COR-L47 (cell line): Measurements from ENCODE around the gene AGPAT1.
A peak's percentile ranks its signal among the peaks of the same experiment; 100 is the strongest.

Experiments used
- DNase-seq: peaks from one replicate; lab custom pipeline; 2025; lab: John Stamatoyannopoulos, UW

The AGPAT1 gene

DNA sequence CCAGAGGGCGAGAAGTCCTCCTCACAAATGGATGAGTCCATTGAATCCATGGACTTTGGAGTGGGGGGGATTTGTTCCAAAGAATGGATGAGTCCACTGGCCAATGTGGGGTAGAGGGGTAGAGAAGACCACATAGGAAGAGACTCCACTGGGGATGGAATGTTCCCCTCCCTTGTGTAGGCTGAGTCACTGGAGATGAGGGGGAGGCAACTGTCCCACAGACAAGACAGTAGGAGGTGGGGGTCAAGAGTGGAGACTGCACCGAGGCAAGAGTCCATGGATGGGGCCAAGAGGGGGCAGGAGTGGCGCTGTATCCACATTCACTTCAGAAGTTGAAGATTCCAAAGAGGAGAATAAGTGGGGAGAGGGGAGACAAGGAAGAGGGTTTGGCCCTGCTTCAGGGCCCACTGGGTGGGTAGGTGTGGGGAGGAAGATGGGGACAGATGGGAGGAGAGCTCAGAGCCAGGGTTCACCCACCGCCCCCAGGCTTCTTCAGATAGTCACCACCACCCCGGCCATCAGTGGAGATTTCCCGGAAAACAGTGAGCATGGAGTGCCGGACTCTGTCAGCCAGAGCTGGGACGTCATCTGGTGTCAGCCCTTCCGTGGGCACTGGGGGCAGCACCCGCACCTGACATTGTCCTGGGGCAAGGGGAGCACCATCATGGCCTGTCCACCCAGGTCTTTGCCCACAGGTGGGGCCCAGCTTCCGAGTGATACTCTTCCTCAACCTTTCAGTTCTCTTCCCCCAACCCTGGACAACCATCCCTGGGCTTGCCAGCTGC, 6.9 kb downstream of the AGPAT1 start:
- DNase-seq: no peak

- DNase-seq: no peak
These were observed 7.5 kb downstream of the AGPAT1 start for GRCh38 chr6:32168350-32168749.

DNA sequence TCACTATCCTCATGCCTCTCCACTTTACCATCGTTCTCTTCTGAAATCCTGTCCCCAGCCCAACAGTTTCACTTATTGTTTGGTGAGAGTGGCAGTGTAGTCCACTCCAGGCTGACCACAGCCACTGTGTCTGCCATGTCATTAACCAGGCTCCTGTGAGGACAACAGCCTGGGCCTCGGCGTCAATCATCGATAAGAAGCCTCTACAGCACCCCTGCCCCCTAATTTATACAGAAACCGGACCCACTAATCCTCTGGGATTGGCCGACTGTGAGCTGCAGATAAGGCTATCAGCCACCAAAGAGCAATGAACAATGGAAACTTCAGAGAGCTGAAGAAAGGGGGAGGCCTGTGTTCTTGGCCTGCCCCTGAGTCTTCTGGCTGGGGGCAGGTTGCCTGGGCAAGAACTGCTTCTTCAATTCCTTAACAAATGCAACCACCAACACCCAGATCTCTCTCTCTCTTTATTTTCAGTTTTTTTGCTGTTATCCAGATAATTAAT, 8.1 kb downstream of the AGPAT1 start:
- DNase-seq: no peak

- no peak for DNase-seq
These were observed 8.6 kb downstream of the AGPAT1 start for GRCh38 chr6:32167154-32167760.

DNA sequence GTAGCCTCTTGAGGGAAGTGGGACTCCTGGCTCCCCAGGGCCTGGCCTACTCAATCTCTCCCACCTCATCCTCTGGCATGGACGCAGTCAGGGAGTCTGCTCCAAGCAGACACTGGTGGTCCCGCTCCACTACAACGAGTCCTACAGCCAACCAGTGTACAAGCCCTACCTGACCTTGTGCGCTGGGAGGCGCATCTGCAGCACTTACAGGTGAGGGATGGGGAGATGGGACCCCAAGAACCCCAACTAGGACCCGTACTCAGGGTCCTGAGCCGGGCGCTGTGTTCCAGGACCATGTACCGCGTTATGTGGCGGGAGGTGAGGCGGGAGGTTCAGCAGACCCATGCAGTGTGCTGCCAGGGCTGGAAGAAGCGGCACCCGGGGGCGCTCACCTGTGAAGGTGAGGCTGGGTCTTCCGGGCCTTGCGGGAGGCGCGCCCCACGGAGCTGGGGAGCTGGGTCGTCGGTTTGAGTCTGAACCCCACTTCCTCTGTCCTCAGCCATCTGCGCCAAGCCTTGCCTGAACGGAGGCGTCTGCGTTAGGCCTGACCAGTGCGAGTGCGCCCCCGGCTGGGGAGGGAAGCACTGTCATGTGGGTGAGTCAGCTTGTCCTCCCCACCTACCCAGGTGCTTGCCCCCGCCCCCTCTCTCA, 9.3 kb downstream of the AGPAT1 start:
- no peak for DNase-seq

- no peak for DNase-seq
These were observed 11.6 kb downstream of the AGPAT1 start, which contains the start of gene EGFL8 for GRCh38 chr6:32164295-32164694. Gene EGFL8 (plus strand): TSS chr6:32164595. CDS start chr6:32166166, 1,571 bp downstream.

DNA sequence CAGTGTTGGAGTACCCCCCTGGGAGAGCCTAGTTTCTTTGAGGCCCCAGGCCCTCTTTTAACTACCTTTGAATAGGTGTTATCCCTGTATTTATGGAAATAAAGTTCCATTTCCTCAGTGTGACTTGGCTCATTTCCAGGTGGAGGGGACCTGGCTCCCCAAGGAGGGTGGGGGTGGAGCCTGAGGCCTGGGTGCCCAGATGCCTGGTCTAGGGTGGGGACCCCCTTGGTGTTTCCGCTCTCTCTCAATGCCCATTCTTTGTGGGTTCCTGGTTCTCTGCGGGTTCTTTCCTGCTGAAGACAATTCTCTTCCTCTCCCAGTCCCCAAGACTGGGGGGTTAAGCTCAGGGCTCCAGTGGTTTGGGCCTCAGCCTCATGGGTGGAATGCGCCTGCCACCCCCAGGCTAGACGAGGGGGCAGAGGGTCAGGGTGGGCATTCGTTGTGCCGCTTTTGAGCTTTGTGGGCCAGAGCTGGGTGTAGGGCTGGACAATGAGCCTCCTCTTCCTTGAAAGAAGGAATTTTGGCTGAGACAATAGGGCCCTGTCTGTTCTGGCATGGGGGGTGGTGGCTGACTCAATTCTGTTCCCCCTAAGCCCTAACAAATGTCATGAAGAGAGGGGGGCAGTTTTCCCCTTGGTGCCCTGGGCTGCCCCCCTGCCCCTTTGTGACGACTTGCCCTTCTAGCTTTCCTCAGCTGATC, 12.2 kb downstream of the AGPAT1 start:
- DNase-seq: no peak

DNA sequence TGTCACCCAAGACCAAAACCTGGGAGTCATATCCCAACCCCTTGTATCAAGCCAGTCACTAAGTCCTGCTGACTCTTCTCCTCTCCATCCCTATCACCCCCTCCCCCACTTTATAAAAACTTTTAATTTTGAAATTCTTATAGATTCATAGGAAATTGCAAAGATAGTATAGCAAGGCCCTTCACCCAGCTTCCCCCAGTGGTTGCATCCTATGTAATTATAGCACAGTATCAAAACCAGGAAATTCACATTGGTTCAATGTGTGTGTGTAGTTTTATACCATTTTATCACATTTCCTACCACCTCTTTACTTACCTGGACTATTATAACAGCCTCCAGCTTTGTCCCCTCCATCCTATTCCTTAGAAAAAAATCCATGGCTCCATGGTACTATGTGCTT, 17.8 kb downstream of the AGPAT1 start:
- DNase-seq: no peak

DNA sequence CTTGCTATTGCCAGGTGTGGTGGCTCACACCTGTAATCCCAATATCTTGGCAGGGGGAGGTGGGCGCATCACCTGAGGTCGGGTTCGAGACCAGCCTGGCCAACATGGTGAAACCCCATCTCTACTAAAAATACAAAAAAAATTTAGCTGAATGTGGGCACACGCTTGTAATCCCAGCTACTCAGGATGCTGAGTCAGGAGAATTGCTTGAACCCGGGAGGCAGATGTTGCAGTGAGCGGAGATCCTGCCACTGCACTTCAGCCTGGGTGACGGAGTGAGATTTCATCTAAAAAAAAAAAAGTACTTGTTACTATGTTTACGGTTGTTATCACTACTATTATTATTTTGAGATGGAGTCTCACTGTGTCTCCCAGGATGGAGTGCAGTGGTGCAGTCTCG, 19.0 kb downstream of the AGPAT1 start:
- DNase-seq: no peak

DNA sequence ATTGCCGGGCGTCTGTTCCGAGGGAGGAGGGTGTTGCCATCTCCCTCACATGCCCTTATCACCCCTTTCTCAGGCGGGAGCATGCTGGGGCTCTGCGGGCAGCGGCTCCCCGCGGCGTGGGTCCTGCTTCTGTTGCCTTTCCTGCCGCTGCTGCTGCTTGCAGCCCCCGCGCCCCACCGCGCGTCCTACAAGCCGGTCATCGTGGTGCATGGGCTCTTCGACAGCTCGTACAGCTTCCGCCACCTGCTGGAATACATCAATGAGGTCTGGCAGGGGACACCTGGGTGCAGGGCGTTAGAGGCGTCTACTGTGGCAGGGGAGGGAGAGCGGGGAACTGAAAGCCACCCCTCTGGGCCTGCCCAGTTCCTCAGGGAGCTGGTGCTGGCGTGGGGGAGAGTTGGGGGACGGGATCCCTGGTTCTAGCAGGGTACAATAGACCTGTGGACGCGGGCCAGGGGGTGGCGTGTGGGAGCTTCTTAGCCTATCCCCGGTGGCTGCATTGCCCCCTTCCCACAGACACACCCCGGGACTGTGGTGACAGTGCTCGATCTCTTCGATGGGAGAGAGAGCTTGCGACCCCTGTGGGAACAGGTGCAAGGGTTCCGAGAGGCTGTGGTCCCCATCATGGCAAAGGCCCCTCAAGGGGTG, 21.2 kb downstream of the AGPAT1 start:
- DNase-seq: peak; percentile 85

DNA sequence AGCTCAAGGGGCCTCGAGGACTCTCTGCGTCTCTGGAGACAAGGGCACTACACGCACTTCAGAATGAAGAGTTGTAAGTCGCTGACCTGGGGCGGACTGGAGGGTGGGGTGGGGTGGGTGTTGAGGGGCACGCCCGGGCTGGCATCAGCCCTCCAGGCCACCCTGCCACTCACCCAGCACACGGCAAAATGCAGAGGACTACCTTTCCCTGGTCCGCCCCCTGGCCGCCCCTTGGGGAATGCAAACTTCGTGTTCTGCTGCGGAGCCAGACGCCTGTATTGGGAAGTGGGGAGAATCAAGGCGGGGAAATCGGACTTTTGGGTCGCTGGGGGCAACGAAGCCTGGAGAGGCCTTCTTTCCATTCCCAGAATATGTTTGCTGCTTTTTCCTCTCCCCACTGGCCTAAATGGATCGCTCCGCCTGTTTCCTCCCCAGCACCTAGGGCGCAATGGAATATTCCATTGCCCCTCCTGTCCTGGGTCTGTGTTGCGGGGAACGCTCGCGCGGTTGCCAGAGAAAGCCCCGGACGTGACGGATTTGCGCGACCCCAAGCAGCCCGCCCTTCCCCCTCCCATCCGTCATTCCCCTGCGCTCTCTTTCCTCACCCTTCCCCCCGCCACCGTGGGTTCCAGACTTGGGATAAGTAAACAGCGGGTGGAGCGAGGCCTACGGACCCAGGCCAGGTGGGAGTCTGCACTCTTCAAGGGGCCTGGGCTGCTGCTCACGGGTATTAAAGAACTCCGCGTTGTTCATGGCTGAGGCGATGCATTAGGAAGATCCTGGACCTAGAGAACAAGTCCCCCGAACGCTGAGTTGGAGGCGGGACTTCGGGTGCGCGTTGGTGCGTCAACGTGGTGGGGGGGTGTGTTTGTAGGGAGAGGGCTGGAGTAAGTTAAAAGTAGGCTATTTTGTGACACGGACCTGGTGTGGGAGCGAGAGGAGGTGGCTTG, 22.0 kb downstream of the AGPAT1 start, which contains the start of gene PPT2:
TSS of gene PPT2 (plus strand) at position 578 of the 950 bp plus-strand sequence. CDS start 454 bp downstream, outside the sequence.
- peak; percentile 83 for DNase-seq

GRCh38 chr6:32152769-32153563, 22.9 kb downstream of the AGPAT1 start:
- DNase-seq: no peak

- DNase-seq: no peak
These were observed 23.8 kb downstream of the AGPAT1 start, which contains the start of gene PRRT1 for GRCh38 chr6:32151863-32152768. Gene PRRT1 (minus strand): TSS chr6:32151939. CDS start chr6:32151827, 112 bp downstream.

- DNase-seq: no peak
These were observed 24.6 kb downstream of the AGPAT1 start for GRCh38 chr6:32151181-32151862.

DNA sequence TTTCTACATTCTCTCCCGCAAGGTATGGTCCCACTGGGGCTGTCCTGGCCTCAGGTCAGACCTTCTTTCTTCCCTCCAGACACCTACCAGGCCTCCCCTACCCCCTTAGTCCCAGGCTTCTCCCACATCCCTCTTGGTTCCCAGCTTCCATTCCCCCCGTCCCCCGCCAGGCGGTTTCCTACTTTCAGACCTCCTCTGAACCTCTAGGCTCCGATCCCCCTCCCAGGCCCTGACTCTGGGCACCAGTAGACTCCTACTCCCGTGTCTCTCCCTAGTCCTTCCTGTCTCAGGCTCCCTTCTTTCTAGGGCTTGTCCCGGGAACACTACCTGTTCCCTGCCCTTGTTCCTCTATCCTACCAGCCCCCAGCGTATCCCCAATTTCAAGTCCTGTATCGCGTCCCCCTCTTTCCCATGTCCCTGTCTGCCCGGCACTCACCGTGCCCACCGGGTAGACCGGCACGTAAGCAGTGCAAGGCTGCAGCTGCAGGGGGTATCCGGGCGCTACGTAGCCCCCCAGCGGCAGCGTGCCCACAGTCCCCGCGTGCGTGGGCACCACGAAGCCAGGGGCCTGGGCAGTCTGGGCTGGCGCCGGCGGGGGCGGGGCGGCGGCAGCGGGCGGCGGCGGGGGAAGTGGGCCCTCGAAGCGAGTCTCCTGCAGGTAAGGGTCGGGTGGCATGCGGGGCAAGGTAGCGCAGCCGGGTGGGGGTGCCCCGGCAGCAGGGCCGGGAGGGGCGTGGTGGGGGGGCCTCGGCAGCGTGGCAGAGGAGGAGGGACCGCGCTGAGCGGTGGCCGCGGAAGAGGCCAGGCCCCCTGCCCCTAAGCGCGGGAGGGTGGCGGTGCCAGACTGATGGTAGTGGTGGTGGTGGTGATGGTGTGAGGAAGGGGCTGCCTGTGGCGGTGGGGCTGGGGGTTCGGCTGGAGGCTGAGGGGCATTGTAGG, 25.7 kb downstream of the AGPAT1 start:
- DNase-seq: no peak

- DNase-seq: no peak
These were observed 26.7 kb downstream of the AGPAT1 start for GRCh38 chr6:32149092-32149755.
